HCT116 (cell line): Measurements from ENCODE around the gene HOXA13. TPM values are rescaled to one million over a fixed set of nuclear protein-coding genes. Genes with fewer than 3 reads are reported as not detected.

Experiments used
- ATAC-seq: fragments of 200-7000 bp; cut with Tn5 transposase; 2 replicates; pipeline ENCODE4 v1.9.1; 2020; ENCODE audit warnings: mild to moderate bottlenecking, moderate library complexity
- BruUV-seq: library from RNA; stranded (reverse); fragments of 400-500 nt; replicated peaks from 2 replicates; lab custom pipeline; 2021; lab: Mats Ljungman, UMichigan
- CTCF ChIA-PET: fragments of 300-600 bp; sonication (Branson Sonifier 250); formaldehyde crosslinking; loops from one replicate; lab custom pipeline; 2021; ENCODE audit warnings: antibody characterized with exemption; lab: Charles Lee
- POLR2A ChIA-PET: fragments of 300-600, 350-600 bp; sonication (Branson Sonifier 250); formaldehyde crosslinking; loops from one replicate; lab custom pipeline; 2021; ENCODE audit warnings: antibody characterized with exemption; lab: Charles Lee
- RAD21 ChIA-PET, 2 experiments: fragments of 300-600 bp; sonication (Branson Sonifier 250); formaldehyde crosslinking; loops; one replicate each; lab custom pipeline; 2023; ENCODE audit warnings: low total read pairs in 2 of 2; ENCODE audit not compliant: uncharacterized antibody in 2 of 2, unreplicated experiment in 2 of 2, low non-redundant PET in 1 of 2; lab: Charles Lee
- DNase-seq: peaks from one replicate; pipeline ENCODE4 v3.0.0-alpha.2; 2010; ENCODE audit warnings: low read depth, low spot score
- H2AFZ ChIP-seq: fragments of 200-600 bp; shearing (Covaris generic), sonication (generic); 2 replicates; pipeline ENCODE4 v1.6.1; 2017; ENCODE audit warnings: low read depth, mixed run types, mixed read lengths, antibody characterized with exemption, low read length; ENCODE audit not compliant: poor library complexity, severe bottlenecking
- H3K27ac ChIP-seq: 2 replicates; pipeline ENCODE4 v1.5.1; 2012; ENCODE audit warnings: low read depth, low read length
- H3K27me3 ChIP-seq: fragments of 200-600 bp; sonication (generic); 2 replicates; pipeline ENCODE4 v1.6.1; 2016; ENCODE audit warnings: mixed run types, low read length, mixed read lengths; ENCODE audit not compliant: insufficient read depth
- H3K36me3 ChIP-seq, 2 experiments: fragments of 200-500 bp in 1 of 2; fragments of 200-600 bp in 1 of 2; sonication (Bioruptor generic) in 1 of 2; sonication (generic) in 1 of 2; 2 replicates each; pipeline versions ENCODE4 v1.5.1 to v1.6.1; 2014 to 2016; ENCODE audit warnings: low read length in 2 of 2, inconsistent platforms in 1 of 2, mixed read lengths in 1 of 2, mixed run types in 1 of 2; ENCODE audit not compliant: insufficient read depth in 2 of 2, control insufficient read depth in 1 of 2
- H3K4me1 ChIP-seq, 2 experiments: fragments of 200-600 bp in 1 of 2; sonication (generic) in 1 of 2; 2 replicates each; pipeline versions ENCODE4 v1.5.1 to v1.6.1; 2012 to 2017; ENCODE audit warnings: low read length in 2 of 2, inconsistent platforms in 1 of 2, mild to moderate bottlenecking in 1 of 2, mixed read lengths in 1 of 2, mixed run types in 1 of 2, moderate library complexity in 1 of 2; ENCODE audit not compliant: insufficient read depth in 2 of 2, control insufficient read depth in 1 of 2
- H3K4me2 ChIP-seq: fragments of 200-600 bp; sonication (generic); 2 replicates; pipeline ENCODE4 v1.6.1; 2017; ENCODE audit warnings: mixed run types, low read length, mixed read lengths
- H3K4me3 ChIP-seq, 2 experiments: fragments of 200-600 bp in 1 of 2; sonication (generic) in 1 of 2; replicated peaks in 1 of 2; 2 replicates each; pipeline ENCODE4 v1.5.1; 2011 to 2016; ENCODE audit warnings: low read length in 2 of 2, control low read depth in 1 of 2, low read depth in 1 of 2, mild to moderate bottlenecking in 1 of 2, mixed read lengths in 1 of 2, mixed run types in 1 of 2
- H3K79me2 ChIP-seq: fragments of 200-600 bp; sonication (generic); 2 replicates; pipeline ENCODE4 v1.6.1; 2017; ENCODE audit warnings: mild to moderate bottlenecking, mixed run types, low read length, moderate library complexity, mixed read lengths; ENCODE audit not compliant: insufficient read depth
- H3K9ac ChIP-seq: fragments of 200-600 bp; sonication (generic); 2 replicates; pipeline ENCODE4 v1.6.1; 2016; ENCODE audit warnings: low read length, mixed read lengths
- H3K9me2 ChIP-seq: fragments of 200-600 bp; sonication (generic), shearing (Covaris generic); 2 replicates; pipeline ENCODE4 v1.6.1; 2017; ENCODE audit warnings: mixed run types, mild to moderate bottlenecking, moderate library complexity; ENCODE audit not compliant: insufficient read depth
- H3K9me3 ChIP-seq, 2 experiments: fragments of 200-500 bp in 1 of 2; fragments of 200-600 bp in 1 of 2; sonication (Bioruptor generic) in 1 of 2; sonication (generic) in 1 of 2; 2 replicates each; pipeline ENCODE4 v1.6.1; 2014 to 2017; ENCODE audit warnings: low read length in 2 of 2, mixed read lengths in 2 of 2, inconsistent platforms in 1 of 2, low read depth in 1 of 2, mild to moderate bottlenecking in 1 of 2, mixed run types in 1 of 2, moderate library complexity in 1 of 2; ENCODE audit not compliant: control insufficient read depth in 1 of 2, insufficient read depth in 1 of 2
- H4K20me1 ChIP-seq: fragments of 200-600 bp; sonication (generic), shearing (Covaris generic); 2 replicates; pipeline ENCODE4 v1.6.1; 2017; ENCODE audit warnings: mixed run types, mild to moderate bottlenecking, moderate library complexity; ENCODE audit not compliant: insufficient read depth
- ELF1 ChIP-seq: IDR thresholded peaks from 2 replicates; pipeline ENCODE4 v1.6.1; 2012; ENCODE audit warnings: low read depth, borderline replicate concordance
- MAX ChIP-seq: IDR thresholded peaks from 2 replicates; pipeline ENCODE4 v1.6.1; 2012
- POLR2AphosphoS5 ChIP-seq: IDR thresholded peaks from 2 replicates; pipeline ENCODE4 v1.6.1; 2011; ENCODE audit warnings: mild to moderate bottlenecking, low read depth, low read length, moderate library complexity
- RAD21 ChIP-seq: IDR thresholded peaks from 2 replicates; pipeline ENCODE4 v1.6.1; 2012; ENCODE audit warnings: low read depth, mild to moderate bottlenecking
- YY1 ChIP-seq: IDR thresholded peaks from 2 replicates; pipeline ENCODE4 v1.6.1; 2011; ENCODE audit warnings: low read length, low read depth, moderate library complexity, mild to moderate bottlenecking; ENCODE audit not compliant: insufficient replicate concordance; ENCODE audit errors: extremely low read depth
- ZBTB33 ChIP-seq: IDR thresholded peaks from 2 replicates; pipeline ENCODE4 v1.6.1; 2011; ENCODE audit warnings: mild to moderate bottlenecking, low read length, moderate library complexity; ENCODE audit not compliant: insufficient replicate concordance; ENCODE audit errors: extremely low read depth
- ZFX ChIP-seq: fragments of 450-650 bp; IDR thresholded peaks from 2 replicates; pipeline ENCODE4 v1.6.1; 2017
- intact Hi-C: fragments of 100-400 bp; cut with micrococcal nuclease; formaldehyde crosslinking; loops from 2 replicates; pipeline ENCODE4 v1.10.0; 2022
- total RNA-seq: library from RNA; stranded (reverse); gene quantifications from one replicate; pipeline ENCODE4 v1.2.1, GENCODE V29; 2021; ENCODE audit not compliant: unreplicated experiment

The HOXA13 gene
- total RNA-seq, 1 experiment from 2014 or later = 3.6 TPM

- intact Hi-C loops = loop anchor here (5.0 kb wide), 1 partner anchor 301 kb away; no protein-coding TSS in a partner anchor
- Histone ChIP-seq H3K9me3 (no peaks in the 10 kb centered on the region), H4K20me1 (no peaks in the 10 kb centered on the region), H3K27me3 (no peaks in the 10 kb centered on the region), H3K79me2 (peaks cover 49% of the 10 kb centered on the region), H3K4me2 (peak overlapping the region; percentile 95), H2AFZ (peak overlapping the region; percentile 76), H3K9me2 (no peaks in the 10 kb centered on the region), H3K4me3 (peak overlapping the region; percentile 60 to 71), H3K4me1 (peaks cover 23 to 72% of the 10 kb centered on the region in 2 experiments), H3K9ac (peak overlapping the region; percentile 74), H3K27ac (peak overlapping the region; percentile 82), H3K36me3 (no peaks in the 10 kb centered on the region)
- ATAC-seq (no peak), DNase-seq (no peak)
- POLR2A ChIA-PET = interaction anchor here (1.5 kb wide), 1 partner anchor 9 kb away, joined by 4 read pairs; no protein-coding TSS in a partner anchor
- CTCF ChIA-PET = interaction anchor here (1.1 to 1.6 kb wide), 2 partner anchors 8 to 10 kb away, joined by 4 to 6 read pairs; no protein-coding TSS in a partner anchor
- RAD21 ChIA-PET = no interaction called here
- no TSS peak for BruUV-seq
- TF ChIP-seq ZFX = no peak
- no peak for TF ChIP-seq ZBTB33
- no peak for TF ChIP-seq RAD21
- TF ChIP-seq YY1 = no peak
- no peak for TF ChIP-seq MAX
- TF ChIP-seq ELF1 = no peak
- TF ChIP-seq POLR2AphosphoS5 = no peak
These were observed 47.0 kb downstream of the HOXA13 start for GRCh38 chr7:27152816-27153442.
